ENCODE results near the gene RNF38. TPM values are rescaled to one million over a fixed set of nuclear protein-coding genes. Genes with fewer than 3 reads are reported as not detected.
"Not testable (repeated sequence)": the region's sequence is repeated elsewhere in the genome, so short reads cannot be mapped to it uniquely, and the experiment has no call there.

RNF38 gene
- total RNA-seq, 3 donors from 2014 or later = 30.8 to 45.8 (median 36.0) TPM

DNA sequence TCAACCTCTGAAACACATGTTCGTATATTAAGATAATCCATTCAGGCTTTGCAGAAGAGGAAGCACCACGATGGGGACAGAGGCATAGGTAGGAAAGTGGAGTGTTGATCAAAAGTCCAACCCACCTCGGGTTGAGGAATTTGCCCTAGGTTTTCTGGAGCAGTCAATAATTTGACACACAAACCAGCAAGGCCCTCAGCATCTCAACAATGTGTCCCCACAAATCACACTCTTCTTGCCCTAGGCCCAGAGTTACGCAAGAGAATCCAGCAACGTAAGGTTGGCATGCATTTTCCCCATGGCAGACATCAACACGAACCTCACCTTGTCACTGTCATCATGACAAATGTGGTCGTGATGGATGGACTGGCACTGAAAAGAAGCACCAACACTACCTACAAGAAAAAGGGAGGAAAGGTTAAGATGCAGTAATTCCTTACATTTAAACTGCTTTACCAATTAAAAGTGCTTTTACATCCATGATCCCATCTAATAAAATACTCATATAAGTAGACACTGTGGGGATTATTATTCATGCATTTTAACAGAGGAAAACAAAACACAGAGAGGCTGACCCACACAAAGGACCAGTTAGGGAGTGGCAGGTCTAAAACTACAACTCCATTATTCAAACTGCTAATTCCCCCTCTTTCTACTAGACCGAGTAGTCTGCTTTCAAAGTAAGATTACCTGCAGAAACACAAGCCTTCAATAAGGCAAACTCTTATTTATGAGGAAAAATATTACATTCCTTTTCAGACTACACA is 24.4 kb upstream of the RNF38 start:
- H3K4me3 ChIP-seq = no peak overlapping the region
- no peaks in the 10 kb centered on the region for H3K36me3 ChIP-seq
- H3K27me3 ChIP-seq = no peaks in the 10 kb centered on the region
- peaks cover 0 to 4% of the 10 kb centered on the region in 2 donors for H3K4me1 ChIP-seq
- DNase-seq (ENCODE audit: low spot score in 2 of 2) = no peak
- no peak for TF ChIP-seq POLR2AphosphoS5 (IDR thresholded peaks at IDR 0.05)
- TF ChIP-seq POLR2A (IDR thresholded peaks at IDR 0.05) = no peak
- TF ChIP-seq, protein P1, sequence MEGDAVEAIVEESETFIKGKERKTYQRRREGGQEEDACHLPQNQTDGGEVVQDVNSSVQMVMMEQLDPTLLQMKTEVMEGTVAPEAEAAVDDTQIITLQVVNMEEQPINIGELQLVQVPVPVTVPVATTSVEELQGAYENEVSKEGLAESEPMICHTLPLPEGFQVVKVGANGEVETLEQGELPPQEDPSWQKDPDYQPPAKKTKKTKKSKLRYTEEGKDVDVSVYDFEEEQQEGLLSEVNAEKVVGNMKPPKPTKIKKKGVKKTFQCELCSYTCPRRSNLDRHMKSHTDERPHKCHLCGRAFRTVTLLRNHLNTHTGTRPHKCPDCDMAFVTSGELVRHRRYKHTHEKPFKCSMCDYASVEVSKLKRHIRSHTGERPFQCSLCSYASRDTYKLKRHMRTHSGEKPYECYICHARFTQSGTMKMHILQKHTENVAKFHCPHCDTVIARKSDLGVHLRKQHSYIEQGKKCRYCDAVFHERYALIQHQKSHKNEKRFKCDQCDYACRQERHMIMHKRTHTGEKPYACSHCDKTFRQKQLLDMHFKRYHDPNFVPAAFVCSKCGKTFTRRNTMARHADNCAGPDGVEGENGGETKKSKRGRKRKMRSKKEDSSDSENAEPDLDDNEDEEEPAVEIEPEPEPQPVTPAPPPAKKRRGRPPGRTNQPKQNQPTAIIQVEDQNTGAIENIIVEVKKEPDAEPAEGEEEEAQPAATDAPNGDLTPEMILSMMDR (IDR thresholded peaks at IDR 0.05) = no peak
- no peaks in the 10 kb centered on the region for H3K9me3 ChIP-seq
- intact Hi-C loops (cut with DNase I; ENCODE audit: low total_unique reads) = no loop called here
- H3K27ac ChIP-seq = no peak overlapping the region

DNA sequence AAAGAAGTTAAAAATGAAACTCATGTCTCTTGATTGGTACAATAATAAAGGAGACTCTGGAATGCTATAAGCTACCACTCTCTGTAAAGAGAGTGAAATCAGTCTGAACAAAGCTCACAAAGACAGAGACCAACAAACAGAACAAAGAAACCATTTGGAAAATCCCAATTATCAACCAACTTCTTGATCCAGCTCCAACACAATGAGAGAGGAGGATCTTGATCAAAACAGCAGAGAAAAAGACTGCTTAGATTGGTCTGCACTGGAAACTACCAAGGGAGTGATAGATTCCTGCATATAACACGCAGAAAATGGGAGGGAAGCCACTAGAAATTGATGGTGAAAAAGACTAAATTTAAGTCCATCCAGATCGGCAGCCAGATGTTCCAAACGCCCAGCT is 23.1 kb upstream of the RNF38 start:
- no peak overlapping the region for H3K4me3 ChIP-seq
- no peaks in the 10 kb centered on the region for H3K27me3 ChIP-seq
- no peak for DNase-seq (ENCODE audit: low spot score in 2 of 2)
- no peak overlapping the region for H3K27ac ChIP-seq
- intact Hi-C loops (cut with DNase I; ENCODE audit: low total_unique reads) = no loop called here
- TF ChIP-seq, protein P1 (IDR thresholded peaks at IDR 0.05) = no peak
- no peak for TF ChIP-seq POLR2A (IDR thresholded peaks at IDR 0.05)
- TF ChIP-seq POLR2AphosphoS5 (IDR thresholded peaks at IDR 0.05) = no peak
- H3K4me1 ChIP-seq = peaks cover 0 to 4% of the 10 kb centered on the region in 2 donors
- H3K36me3 ChIP-seq = no peaks in the 10 kb centered on the region
- H3K9me3 ChIP-seq = no peaks in the 10 kb centered on the region

DNA sequence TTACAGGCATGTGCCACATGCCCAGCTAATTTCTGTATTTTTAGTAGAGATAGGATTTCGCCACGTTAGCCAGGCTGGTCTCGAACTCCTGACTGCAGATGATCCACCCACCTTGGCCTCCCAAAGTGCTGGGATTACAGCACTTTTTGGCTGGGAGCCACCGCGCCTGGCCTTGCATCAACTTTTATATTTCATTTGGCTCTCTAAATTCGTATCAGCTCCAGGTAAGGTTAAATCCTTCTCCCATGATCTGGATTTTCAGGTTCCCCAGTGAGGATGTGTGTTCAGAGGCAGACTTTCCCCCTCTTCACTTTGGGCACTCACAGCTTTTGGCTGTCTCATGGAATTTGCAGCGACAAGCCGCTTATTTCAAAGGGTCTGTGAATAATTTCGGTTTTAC is 16.8 kb upstream of the RNF38 start:
- intact Hi-C loops (cut with DNase I; ENCODE audit: low total_unique reads) = no loop called here
- Histone ChIP-seq H3K4me1 (peaks cover 0 to 4% of the 10 kb centered on the region in 2 donors), H3K9me3 (no peaks in the 10 kb centered on the region), H3K27me3 (no peaks in the 10 kb centered on the region), H3K27ac (peak overlapping the region; percentile 14 to 20), H3K36me3 (no peaks in the 10 kb centered on the region), H3K4me3 (no peak overlapping the region)
- no peak for TF ChIP-seq POLR2A (IDR thresholded peaks at IDR 0.05)
- no peak for TF ChIP-seq POLR2AphosphoS5 (IDR thresholded peaks at IDR 0.05)
- TF ChIP-seq, protein P1 (IDR thresholded peaks at IDR 0.05) = no peak
- DNase-seq (ENCODE audit: low spot score in 2 of 2) = no peak

DNA sequence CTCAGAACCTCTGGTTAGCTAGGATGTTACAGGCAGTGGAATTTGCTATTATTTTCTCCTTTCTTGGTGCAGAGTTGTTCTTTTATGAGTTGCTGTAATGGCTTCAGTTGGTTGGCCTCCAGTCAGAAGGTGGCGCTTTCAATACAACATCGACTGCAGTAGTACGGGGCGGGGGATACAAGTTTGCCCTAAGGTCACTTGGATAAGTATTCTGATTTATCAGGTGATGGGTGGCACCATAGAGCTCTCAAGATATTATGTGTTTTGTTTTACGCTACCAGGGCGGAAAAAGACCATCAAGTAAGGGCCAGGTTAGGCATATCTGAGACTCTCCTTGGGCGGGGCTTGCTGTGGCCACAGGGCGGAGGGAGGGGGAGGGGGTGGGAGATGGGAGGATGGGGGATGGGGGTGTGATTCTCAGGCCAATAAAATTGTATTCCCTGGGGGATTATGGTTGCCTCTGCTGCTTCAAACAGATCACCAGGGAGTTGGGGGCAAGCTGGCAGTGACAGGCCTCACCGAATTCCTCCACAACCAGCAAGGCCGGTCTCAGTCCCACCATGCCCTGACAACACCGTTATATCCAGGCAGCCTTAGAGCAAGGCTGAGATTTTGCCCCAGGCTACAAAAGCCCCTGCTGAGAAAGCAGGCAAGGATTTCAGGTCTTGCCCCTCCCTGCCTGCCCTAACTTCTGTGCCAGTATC is 15.9 kb upstream of the RNF38 start:
- no peak overlapping the region for H3K4me3 ChIP-seq
- intact Hi-C loops (cut with DNase I; ENCODE audit: low total_unique reads) = no loop called here
- DNase-seq (ENCODE audit: low spot score in 2 of 2) = no peak
- no peaks in the 10 kb centered on the region for H3K9me3 ChIP-seq
- H3K27ac ChIP-seq = no peak overlapping the region
- H3K36me3 ChIP-seq = no peaks in the 10 kb centered on the region
- no peaks in the 10 kb centered on the region for H3K27me3 ChIP-seq
- TF ChIP-seq, protein P1 (IDR thresholded peaks at IDR 0.05) = no peak
- TF ChIP-seq POLR2AphosphoS5 (IDR thresholded peaks at IDR 0.05) (no peak), POLR2A (IDR thresholded peaks at IDR 0.05) (no peak)
- H3K4me1 ChIP-seq = peaks cover 0 to 4% of the 10 kb centered on the region in 2 donors

DNA sequence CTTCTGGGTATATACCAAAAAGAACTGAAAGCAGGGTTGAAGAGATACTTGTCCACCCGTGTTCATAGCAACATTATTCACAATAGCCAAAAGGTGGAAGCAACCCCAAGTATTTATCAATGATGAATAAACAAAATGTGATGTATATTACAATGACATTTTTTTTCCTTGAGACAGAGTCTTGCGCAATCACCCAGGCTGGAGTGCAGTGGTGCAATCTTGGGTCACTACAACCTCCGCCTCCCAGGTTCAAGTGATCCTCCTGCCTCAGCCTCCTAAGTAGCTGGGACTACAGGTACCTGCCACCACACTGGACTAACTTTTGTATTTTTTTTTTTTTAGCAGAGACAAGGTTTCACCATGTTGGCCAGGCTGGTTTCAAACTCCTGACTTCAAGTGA is 11.3 kb upstream of the RNF38 start:
- H3K36me3 ChIP-seq; intact Hi-C loops (cut with DNase I; ENCODE audit: low total_unique reads); DNase-seq (ENCODE audit: low spot score in 2 of 2); H3K9me3 ChIP-seq; H3K4me1 ChIP-seq; H3K4me3 ChIP-seq; H3K27me3 ChIP-seq; H3K27ac ChIP-seq: not testable (repeated sequence)

DNA sequence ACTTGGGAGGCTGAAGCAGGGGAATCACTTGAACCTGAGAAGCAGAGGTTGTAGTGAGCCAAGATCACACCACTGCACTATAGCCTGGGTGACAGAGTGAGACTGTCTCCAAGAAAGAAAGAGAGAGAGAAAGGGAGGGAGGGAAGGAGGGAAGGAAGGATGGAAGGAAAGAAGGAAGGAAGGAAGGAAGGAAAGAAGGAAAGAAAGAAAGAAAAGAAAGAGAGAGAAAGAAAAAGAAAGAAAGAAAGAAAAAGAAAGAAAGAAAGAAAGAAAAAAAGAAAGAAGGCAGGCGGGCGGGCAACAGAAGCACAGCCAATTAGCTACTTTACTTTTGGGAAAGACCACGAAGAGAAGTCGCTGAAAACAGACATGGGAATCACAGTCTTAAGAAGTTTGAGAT is 9.0 kb upstream of the RNF38 start:
- intact Hi-C loops (cut with DNase I; ENCODE audit: low total_unique reads); DNase-seq (ENCODE audit: low spot score in 2 of 2); H3K27me3 ChIP-seq; H3K4me3 ChIP-seq; H3K27ac ChIP-seq; H3K36me3 ChIP-seq; H3K4me1 ChIP-seq; H3K9me3 ChIP-seq: not testable (repeated sequence)
